ENCODE measurements around the gene DAPL1.

DNA sequence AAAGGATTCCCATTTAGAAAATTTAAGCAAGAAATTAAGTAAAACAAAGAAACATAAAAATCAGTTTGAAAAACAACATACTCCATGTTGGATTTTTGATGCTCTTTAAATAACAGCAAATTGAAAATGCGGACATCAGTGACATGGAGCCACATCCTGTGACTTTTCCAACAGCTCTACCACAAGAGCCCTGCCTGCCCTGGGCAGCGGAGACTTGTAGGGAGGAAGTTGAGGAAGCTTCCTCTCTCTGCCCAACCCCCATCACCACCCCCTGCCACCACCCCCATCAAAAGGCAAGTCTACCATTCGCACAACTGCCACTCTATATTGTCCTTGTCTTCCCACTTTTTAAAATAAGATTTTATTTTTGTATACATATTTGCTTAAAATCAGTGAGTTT lies 32.8 kb upstream of the DAPL1 start:
- TF ChIP-seq POLR2A (IDR thresholded peaks at IDR 0.05) (no peak), EP300 (IDR thresholded peaks at IDR 0.05) (no peak)

All from stomach (tissue), 4 donors.